ENCODE measurements around the gene MADD.

The MADD gene

GRCh38 chr11:47249378-47249715 lies 20.6 kb upstream of the MADD start:
- no peak for FAIRE-seq
- DNase-seq (ENCODE audit: insufficient read length, low spot score) = no peak

- DNase-seq (ENCODE audit: insufficient read length, low spot score) (no peak), FAIRE-seq (no peak)
These were observed 18.2 kb upstream of the MADD start for GRCh38 chr11:47251751-47252150.

- DNase-seq (ENCODE audit: insufficient read length, low spot score) (no peak), FAIRE-seq (no peak)
These were observed 16.3 kb upstream of the MADD start for GRCh38 chr11:47253660-47254059.

- no peak for DNase-seq (ENCODE audit: insufficient read length, low spot score)
- FAIRE-seq = no peak
These were observed 15.5 kb upstream of the MADD start for GRCh38 chr11:47254386-47254785.

GRCh38 chr11:47256374-47256773 lies 13.6 kb upstream of the MADD start:
- FAIRE-seq = no peak

GRCh38 chr11:47257177-47257516 lies 12.8 kb upstream of the MADD start:
- no peak for FAIRE-seq
- DNase-seq (ENCODE audit: insufficient read length, low spot score) = no peak

More at GRCh38 chr11:47256374-47256773, 13.6 kb upstream of the MADD start:
- DNase-seq (ENCODE audit: insufficient read length, low spot score) = no peak

- FAIRE-seq = no peak
- DNase-seq (ENCODE audit: insufficient read length, low spot score) = peak; percentile 77
These were observed 12.2 kb upstream of the MADD start, which contains the start of gene NR1H3 for GRCh38 chr11:47257517-47258316. NR1H3 (plus strand) TSS chr11:47257996; CDS start chr11:47259217, 1,221 bp downstream.

- no peak for DNase-seq (ENCODE audit: insufficient read length, low spot score)
- FAIRE-seq = no peak
These were observed 11.5 kb upstream of the MADD start for GRCh38 chr11:47258317-47258902.

- DNase-seq (ENCODE audit: insufficient read length, low spot score) = peak; percentile 43
- FAIRE-seq = no peak
These were observed 10.5 kb upstream of the MADD start for GRCh38 chr11:47259232-47259977.

- DNase-seq (ENCODE audit: insufficient read length, low spot score) = no peak
- no peak for FAIRE-seq
These were observed 9.6 kb upstream of the MADD start for GRCh38 chr11:47260366-47260765.

GRCh38 chr11:47261291-47261800 lies 8.6 kb upstream of the MADD start:
- FAIRE-seq (no peak), DNase-seq (ENCODE audit: insufficient read length, low spot score) (no peak)

- no peak for FAIRE-seq
These were observed 5.8 kb upstream of the MADD start for GRCh38 chr11:47264119-47264518.

GRCh38 chr11:47264521-47264920 lies 5.4 kb upstream of the MADD start:
- DNase-seq (ENCODE audit: insufficient read length, low spot score) = no peak
- no peak for FAIRE-seq

More at GRCh38 chr11:47264119-47264518, 5.8 kb upstream of the MADD start:
- no peak for DNase-seq (ENCODE audit: insufficient read length, low spot score)

GRCh38 chr11:47267876-47268275 lies 2.1 kb upstream of the MADD start:
- DNase-seq (ENCODE audit: insufficient read length, low spot score) (no peak), FAIRE-seq (no peak)

- FAIRE-seq = no peak
- DNase-seq (ENCODE audit: insufficient read length, low spot score) = no peak
These were observed 1.4 kb upstream of the MADD start for GRCh38 chr11:47268448-47269001.

GRCh38 chr11:47269002-47269828 lies 718 bp upstream of the MADD start:
- peak; percentile 90 for DNase-seq (ENCODE audit: insufficient read length, low spot score)

GRCh38 chr11:47270331-47271271 lies 668 bp downstream of the MADD start:
- no peak for FAIRE-seq
- peak; percentile 32 for DNase-seq (ENCODE audit: insufficient read length, low spot score)

More at GRCh38 chr11:47269002-47269828, 718 bp upstream of the MADD start:
- FAIRE-seq = no peak

GRCh38 chr11:47271328-47271727 lies 1.4 kb downstream of the MADD start:
- no peak for DNase-seq (ENCODE audit: insufficient read length, low spot score)
- FAIRE-seq = no peak
